Fibroblast of lung (primary cell): ENCODE results near the gene DCAF7.

ENCODE experiments used
- EZH2 ChIP-seq: IDR thresholded peaks from 2 replicates; pipeline ENCODE4 v1.5.1; 2012; ENCODE audit warnings: low read length, control low read depth, mild to moderate bottlenecking; ENCODE audit errors: missing control alignments
- TF ChIP-seq, protein P1 (sequence below), 2 donors: IDR thresholded peaks in 1 of 2; conservative IDR thresholded peaks in 1 of 2; 1 replicate in 1 of 2; 2 replicates in 1 of 2; pipeline ENCODE4 v1.5.1; 2011 to 2012; ENCODE audit warnings: low read length in 2 of 2, control low read depth in 1 of 2, inconsistent platforms in 1 of 2, low read depth in 1 of 2, mild to moderate bottlenecking in 1 of 2

DNA sequence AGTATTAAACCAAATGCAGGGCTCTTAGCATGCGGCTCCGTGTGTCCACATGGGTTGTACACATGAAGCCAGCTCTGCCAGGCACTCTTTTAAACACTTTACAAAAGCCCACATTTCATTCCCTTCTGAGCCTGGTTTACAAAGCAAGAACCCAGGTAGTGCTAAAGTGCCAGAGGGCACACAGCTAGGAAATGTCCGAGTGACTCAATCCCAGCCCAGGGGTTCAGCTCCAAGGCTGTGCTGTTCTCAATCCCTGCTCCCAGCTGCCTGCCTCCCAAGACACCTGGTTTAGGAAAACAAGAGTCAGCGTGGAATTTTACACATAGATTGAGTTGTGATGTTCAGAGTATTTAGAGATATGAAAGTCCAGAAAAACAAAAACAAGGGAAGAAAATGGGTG lies 13.3 kb upstream of the DCAF7 start:
- TF ChIP-seq, protein P1, sequence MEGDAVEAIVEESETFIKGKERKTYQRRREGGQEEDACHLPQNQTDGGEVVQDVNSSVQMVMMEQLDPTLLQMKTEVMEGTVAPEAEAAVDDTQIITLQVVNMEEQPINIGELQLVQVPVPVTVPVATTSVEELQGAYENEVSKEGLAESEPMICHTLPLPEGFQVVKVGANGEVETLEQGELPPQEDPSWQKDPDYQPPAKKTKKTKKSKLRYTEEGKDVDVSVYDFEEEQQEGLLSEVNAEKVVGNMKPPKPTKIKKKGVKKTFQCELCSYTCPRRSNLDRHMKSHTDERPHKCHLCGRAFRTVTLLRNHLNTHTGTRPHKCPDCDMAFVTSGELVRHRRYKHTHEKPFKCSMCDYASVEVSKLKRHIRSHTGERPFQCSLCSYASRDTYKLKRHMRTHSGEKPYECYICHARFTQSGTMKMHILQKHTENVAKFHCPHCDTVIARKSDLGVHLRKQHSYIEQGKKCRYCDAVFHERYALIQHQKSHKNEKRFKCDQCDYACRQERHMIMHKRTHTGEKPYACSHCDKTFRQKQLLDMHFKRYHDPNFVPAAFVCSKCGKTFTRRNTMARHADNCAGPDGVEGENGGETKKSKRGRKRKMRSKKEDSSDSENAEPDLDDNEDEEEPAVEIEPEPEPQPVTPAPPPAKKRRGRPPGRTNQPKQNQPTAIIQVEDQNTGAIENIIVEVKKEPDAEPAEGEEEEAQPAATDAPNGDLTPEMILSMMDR (conservative IDR thresholded peaks at IDR 0.05 in 1 of 2, IDR thresholded peaks at IDR 0.05 in 1 of 2; ENCODE audit: low read depth in 1 of 2, low read length in 2 of 2), result no peak
- no peak for TF ChIP-seq EZH2
